Fibroblast of upper back skin (primary cell): ENCODE data around the gene PDE1A.
A peak's percentile ranks its signal among the peaks of the same experiment; 100 is the strongest.
"Not testable (repeated sequence)": the region's sequence is repeated elsewhere in the genome, so short reads cannot be mapped to it uniquely, and the experiment has no call there.

Source experiments
- DNase-seq: peaks from one replicate; pipeline ENCODE4 v3.0.0-alpha.2; 2013

Gene PDE1A

DNA sequence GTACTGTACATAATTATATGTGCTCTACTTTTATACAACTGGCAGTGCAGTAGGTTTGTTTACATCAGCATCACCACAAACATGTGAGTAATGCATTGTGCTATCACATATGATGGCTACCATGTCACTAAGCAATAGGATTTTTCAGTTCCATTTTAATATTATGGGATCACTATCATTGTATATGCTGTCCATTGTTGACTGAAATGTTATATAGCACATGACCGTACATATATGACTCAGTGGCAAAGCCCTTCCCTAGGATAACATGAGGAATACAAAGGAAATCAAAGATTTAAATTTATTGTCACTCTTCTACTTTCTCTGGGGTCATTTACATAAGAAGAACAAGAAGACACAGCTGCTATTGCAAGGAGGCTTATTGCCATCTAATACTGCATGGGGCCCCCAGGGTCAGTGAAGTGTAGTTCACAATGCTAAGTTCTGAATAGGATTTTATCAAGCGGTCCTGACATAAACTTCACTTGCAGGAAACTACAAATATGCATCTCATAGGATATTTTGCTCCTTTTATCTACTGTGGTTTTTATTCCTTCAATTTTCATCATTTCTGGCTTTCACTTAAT, 21.8 kb downstream of the PDE1A start:
- no peak for DNase-seq

DNA sequence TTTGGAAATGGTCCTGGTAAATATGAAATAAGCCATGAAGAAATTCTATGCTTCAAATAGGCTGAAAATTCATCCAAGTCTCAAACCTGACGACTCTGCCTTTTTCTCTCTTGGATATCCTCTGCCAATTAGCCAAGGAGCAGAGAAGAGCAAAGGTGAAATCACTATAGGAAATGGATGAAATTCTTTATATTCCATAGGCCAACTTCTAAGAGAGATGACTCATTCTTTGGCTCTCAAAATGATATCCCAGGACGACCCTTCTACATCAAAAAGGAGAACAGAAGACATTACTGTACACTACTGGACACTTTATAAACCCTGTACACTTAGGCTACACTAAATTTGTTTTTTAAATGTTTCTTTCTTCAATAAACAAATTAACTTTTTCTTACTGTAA, 22.7 kb downstream of the PDE1A start:
- peak; percentile 80 for DNase-seq

DNA sequence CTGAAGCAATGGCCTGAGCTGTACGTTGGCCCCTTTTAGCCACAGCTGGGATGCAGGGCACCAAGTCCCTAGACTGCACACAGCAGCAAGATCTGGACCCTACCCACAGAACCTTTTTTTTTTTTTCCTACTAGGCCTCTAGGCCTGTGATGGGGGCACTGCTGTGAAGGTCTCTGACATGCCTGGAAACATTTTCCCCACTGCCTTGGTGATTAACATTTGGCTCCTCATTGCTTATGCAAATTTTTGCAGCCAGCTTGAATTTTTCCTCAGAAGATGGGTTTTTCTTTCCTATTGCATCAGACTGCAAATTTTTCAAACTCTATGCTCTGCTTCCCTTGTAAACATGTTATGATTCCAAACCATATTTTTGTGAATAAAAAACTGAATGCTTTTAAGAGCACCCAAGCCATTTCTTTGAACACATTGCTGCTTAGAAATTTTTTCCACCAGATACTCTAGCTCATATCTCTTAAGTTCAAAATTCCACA, 33.5 kb downstream of the PDE1A start:
- peak; percentile 21 for DNase-seq

DNA sequence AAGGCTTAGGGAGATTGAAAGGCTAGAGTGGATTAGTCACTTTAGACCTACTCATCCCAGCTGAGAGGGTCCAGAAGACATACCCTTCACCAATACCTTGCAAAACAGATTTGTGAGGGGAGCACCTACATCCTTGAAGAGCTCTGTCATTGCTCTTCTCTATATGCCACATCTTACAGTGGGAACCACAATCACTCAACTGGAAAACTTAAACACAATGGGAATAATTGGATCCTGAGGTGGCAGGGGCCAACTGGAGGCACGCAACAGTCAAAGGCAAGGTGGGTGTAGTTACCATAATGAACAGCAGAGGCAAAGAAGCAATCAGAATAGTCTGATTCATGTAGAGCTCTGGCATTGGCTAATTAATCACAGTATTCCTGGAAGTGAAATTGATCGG, 35.4 kb downstream of the PDE1A start:
- DNase-seq: no peak

DNA sequence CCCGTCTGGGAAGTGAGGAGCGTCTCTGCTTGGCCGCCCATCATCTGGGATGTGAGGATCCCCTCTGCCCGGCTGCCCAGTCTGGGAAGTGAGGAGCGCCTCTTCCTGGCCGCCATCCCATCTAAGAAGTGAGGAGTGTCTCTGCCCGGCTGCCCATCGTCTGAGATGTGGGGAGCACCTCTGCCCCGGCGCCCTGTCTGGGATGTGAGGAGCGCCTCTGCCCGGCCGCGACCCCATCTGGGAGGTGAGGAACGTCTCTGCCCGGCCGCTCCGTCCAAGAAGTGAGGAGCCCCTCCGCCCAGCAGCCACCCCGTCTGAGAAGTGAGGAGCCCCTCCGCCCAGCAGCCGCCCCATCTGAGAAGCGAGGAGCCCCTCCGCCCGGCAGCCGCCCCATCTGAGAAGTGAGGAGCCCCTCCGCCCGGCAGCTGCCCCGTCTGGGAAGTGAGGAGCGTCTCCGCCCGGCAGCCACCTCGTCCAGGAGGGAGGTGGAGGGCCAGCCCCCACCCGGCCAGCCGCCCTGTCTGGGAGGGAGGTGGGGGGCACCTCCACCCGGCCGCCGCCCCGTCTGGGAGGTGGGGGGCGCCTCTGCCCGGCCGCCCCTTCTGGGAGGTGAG, 40.5 kb downstream of the PDE1A start:
- not testable (repeated sequence) for DNase-seq

DNA sequence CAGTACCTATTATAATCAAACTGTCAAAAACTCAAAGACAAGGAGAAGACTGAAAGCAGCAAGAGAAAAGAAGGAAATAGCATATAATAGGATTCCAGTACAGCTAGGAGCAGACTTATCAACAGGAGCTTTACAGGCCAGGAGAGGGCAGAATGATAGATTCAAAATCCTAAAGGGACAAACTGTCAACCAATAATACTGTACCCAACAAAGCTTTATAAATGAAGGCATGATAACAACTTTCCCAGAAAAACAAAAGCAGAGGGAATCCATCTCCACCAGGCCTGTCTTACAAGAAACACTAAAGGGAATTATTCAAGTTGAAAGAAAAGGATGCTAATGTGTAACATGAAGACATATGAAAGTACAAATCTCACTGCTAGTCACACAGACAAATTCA, 42.0 kb downstream of the PDE1A start:
- DNase-seq: no peak

DNA sequence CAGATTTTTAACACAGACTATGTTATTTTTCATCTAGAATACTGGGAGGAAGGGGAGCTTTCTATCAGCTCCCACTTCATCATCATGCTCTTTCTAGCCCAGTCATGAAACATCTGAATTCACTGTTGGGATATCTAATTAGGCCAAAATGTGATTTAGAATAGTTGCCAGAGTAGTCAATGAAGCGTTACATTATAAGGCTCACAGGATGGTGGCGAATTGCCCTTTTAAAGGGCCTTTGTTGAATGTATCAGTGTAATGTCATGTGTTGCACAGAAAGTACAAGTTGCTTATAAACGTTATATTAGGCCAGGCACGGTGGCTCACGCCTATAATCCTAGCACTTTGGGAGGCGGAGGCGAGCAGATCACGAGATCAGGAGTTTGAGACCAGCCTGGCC, 45.6 kb downstream of the PDE1A start:
- no peak for DNase-seq

DNA sequence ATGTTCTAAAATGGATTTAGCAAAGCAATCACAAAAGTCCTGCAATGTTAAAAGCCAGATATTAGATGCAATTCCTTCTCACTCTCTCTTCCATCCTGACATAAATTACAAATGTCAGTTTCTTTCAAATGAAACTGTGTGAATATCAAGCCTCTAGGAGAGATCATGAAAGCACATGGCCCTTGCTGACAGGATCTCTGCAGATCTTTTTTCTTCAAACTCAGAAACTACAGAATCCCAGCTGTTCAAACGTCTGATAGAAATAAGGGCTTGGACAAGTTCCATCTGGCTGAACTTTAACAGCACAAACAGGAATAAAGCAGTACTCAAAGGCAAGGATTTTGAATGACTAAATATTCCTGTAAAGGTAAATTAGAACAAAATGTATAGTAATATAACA, 47.6 kb downstream of the PDE1A start:
- peak; percentile 77 for DNase-seq

DNA sequence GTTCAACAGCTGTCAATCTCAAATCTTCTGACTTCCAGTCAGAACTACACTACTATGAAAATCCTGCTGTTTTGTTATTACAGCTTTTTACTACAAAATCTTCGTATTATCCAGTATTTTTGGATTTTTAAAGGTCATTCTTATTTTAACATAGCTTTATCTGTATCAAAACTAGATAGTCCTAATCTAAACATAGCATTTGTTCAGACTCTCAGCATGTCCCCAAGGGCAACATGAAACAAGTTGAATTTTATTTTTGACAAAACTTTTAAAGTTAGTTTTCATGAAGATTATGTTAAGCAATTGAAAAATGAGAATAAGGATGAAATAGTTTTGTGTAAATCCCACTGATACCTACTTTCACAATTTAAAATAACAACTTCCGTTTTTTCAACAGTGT, 48.1 kb downstream of the PDE1A start:
- no peak for DNase-seq

DNA sequence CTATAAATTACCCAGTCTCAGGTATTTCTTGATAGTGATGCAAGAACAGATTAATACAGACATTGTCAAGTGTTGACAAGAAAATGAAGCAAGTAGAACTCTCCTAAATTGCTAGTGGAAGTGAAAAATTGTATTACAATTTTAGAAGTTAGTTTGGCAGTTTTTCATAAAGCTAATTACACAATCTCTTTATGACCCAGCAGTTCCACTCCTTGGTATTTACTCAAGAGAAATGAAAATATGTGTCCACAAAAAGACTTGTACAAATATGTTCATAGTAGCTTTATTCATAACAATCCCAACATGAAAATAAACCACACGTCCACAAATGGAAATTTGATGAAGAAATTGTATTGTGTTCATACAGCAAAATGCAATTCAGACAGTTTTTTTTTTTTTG, 49.4 kb downstream of the PDE1A start:
- DNase-seq: no peak

DNA sequence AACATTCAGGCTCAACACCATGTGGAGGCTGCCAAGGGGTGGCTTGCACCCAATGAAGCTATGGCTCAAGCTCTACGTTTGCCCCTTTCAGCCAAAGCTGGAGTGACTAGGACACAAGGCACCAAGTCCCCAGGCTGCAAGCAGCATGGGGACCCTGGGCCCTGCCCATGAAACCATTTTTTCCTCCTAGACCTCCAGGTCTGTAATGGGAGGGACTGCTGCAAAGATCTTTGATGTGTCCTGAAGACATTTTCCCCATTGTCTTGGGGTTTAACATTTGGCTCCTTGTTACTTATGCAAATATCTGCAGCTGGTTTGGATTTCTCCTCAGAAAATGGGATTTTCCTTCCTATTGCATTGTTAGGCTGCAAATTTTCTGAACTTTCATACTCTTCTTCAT, 51.0 kb downstream of the PDE1A start:
- DNase-seq: no peak

DNA sequence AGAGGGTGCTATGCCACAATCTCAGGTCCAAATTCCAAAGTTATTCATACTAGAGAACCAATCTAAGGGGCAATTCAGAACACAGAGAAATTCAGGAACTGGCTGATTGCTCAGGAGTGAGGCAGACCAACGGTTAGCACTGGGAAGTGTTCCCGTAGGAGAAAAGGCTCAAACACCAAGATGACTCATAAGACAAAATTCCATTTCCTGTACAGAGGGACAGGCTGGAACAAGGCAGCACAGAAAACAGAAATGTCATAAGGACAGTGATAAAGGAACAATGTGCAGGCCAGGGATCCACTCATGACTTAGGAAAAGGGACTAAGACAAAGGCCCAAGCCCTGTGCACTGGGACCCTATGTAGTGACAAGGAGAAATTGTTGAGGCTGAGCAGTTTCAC, 54.2 kb downstream of the PDE1A start:
- peak; percentile 89 for DNase-seq

DNA sequence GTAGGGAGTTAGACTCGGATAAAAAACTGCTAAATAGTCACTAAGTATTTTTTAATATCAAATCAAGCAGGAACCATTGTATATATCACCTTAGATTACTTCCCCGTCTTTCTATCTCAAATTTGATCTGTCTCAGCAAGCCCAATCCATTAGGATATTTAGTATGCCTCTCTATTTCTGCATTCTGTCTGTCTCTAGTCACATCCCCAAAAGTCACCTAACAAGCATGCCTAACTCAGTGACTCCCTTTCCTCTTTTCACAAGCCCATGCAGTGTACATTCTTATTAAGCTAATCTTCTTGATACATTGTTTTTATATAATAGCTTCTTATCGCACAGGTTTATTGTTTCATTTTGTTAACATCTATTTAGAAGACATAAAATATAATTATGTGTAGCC, 57.8 kb downstream of the PDE1A start:
- DNase-seq: no peak

DNA sequence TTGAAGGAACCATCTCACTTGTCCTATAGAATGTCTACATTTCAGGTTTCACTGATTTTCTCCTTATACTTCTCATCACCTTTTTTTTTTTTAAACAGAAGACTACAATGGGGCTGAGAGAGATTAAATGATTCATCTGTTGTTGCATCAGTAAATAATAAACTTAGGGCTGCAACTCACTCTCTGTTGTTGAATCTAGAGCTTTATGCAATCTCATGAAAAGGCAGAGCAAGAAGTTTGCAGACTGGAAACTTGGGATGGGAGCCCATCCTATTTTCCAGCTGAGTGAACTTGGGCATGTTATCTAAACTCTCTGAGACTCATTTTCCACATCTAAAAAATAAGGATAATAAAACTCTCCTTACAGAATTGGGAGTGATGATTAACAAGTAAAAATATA, 58.4 kb downstream of the PDE1A start:
- peak; percentile 38 for DNase-seq

DNA sequence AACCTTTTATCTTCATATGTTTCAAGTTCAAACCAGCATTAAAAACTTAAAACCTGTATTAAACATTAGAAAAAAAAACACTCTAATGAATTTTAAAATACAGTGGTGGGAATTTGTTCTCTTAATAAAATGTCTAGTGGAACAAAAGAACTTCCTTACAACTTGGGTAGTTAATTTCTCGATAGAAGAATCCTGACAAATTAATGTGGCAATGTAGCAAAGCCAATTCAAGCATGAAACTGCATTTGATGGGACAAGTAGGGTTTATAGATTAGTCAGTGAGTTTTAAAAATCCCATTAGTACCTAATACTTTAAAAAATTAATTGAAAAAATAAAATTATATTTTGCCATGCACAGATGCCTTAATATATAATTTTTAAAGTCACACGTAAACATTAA, 59.4 kb downstream of the PDE1A start:
- no peak for DNase-seq

DNA sequence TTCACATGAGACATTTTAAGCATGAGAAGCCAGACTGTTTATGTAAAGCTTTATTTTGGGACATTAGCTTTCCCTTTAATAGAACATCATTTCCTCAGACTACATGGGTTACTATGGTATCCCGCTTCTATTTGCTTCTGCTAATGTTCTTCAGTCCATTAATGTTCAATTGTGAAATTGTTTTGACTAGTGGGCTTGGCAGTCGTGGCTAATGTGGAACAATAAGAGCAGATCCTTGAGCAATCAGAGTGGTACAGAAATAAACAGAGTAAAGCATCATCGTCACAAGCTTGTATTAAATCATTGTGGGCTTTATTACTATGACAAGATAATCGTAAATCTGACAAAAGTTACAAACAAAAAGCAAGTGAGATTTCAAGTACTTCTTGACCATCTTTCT, 60.2 kb downstream of the PDE1A start:
- DNase-seq: peak; percentile 49

DNA sequence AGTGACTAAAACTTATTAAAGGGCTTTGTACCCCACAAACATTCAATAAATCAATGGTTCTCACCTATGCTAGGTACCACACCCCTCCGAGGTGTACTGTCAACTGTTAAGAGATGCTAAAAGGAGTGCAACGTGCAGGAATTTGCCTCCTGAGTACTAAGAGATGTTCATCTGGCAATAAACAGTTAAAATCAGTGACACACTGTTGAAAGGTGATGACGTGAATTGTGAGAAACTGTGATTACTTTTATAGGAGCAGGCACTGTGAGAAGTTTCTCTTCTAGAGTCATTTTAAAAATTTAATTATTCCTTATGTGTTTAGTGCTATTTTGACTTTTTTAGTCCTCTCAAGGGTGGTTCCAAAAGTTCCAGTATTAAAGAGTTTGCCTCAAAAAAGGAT, 61.0 kb downstream of the PDE1A start:
- no peak for DNase-seq

DNA sequence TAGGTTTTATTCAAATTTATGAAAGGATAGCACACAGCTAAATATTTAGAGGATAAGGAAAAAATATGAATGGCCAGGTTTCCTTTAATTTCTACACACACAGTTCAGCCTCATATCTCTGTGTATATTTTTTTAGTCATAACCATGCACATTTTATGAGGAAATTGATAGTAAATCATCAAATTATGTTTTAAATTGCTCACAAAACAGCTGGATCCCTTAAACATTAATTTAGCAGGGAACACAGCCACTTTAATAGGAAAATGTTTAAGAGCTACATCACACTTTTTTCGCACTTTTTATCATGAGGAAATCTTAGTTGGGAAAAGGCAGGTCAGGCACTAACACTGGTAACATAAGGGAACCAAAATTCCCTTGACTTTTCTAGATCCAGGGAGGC, 65.4 kb downstream of the PDE1A start:
- DNase-seq: no peak

DNA sequence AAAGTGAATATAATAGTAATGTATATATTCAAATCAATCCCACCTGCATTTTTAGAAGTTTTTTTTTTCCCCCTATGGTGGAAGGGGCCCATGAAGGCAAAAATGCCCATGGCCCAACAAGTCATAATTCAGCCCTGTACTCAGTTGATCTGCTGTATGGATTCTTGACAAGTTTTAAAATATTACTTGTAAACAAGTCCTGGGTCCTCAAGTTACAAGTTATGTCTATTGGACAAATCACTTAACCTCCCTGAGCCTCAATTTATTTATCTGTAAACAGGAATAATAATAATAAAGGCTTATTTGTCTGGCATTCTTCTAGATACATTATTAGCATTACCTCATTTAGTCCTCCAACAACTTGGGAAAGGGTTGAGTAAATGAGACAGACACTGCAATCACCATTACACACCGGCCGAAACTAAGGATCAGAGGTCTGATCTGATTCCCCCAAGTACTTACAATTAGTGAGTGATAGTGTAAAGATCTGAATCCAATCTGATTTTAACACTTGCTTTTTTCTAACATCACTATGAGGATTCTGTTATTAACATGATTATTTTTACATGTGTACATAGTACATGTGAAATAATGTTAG, 66.1 kb downstream of the PDE1A start:
- no peak for DNase-seq

DNA sequence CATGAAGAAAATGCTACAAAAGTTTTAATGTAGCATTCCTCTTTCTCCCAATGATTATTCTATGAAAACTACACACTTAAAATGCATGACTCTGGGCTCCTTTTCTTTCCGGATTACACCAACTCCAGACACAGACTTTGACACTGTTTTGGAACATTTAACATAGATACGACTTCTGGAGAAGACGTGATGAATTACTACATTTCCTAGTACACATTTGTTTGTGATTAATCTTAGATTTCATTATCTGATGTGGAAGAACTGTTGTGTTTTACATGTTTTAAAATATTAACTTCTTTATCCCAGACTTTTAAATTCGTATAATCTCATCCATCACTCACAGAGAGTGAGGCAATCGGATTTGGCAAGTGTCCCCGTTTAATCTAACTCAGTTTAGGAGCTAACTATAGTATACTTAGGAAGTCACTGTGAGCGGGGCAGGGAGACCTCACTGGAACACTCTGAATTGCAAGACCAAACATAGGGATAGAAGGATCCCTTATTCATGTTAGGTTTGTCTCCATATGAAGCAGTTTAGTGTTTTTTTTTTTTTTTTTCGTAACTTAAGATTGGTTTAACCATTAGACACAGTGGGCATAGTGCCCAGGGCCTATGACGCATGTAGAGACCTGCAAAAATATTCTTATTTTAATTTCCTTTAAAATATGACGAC, 66.7 kb downstream of the PDE1A start:
- peak; percentile 73 for DNase-seq

DNA sequence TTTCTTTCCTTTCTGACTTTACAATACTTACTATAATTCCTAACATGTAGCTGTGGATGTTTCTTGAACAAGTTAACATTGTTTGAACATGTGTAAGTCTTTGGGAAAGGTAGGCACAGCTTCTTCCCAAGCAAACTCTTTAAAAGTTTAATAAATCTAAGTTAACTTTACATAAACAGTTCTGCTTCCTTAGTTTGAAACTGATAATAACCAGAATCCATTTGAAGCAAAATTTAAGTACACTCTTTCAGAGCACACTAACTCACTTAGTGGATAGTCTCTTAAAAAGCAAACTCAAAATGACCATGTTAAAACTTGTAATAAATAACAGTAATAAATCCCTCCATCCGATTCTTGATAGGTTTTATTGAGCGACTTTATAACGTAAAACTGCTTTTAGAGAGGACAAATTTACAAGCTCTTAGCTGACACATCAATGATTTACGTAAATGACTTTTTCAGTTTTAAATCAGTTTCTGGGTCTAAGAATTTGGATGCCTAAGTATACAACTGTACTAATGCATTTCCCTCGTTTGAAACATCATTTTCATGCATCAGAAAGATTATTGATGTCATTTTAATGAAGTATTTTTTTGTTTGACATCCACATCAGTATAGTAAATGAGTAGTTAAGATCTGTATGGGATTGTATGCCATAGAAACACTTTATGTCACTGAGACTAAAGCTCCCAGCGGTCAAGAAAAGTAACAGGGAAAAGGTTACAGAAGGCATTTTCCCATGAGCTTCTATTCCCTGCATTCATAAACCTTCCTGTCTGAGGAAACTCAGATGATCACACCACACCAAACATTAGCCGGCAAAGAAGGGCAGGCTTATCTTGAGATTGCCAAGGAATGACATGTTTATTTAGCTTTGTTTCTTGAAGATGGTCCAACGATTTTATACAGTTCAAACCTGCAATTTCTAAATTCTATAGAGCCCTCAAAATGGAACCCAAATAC, 67.5 kb downstream of the PDE1A start:
- peak; percentile 22 for DNase-seq

DNA sequence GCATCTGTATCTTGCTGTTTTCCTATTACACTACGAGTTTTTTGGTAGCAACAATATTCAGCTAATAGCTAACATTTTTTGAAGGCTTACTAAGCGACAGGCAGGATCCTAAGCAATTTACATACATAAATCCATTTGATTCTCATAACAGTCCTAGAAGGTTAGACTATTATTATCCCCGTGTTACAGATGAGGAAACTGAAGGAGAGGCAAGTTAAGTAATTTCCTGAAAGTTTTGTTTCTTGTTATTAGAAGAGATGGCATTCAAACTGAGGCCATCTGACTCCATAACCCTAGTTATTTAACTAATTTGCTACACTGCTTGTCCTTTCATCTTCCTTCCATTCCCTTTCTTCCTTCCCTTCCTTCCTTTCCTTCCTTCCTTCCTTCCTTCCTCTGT, 68.2 kb downstream of the PDE1A start:
- DNase-seq: no peak

DNA sequence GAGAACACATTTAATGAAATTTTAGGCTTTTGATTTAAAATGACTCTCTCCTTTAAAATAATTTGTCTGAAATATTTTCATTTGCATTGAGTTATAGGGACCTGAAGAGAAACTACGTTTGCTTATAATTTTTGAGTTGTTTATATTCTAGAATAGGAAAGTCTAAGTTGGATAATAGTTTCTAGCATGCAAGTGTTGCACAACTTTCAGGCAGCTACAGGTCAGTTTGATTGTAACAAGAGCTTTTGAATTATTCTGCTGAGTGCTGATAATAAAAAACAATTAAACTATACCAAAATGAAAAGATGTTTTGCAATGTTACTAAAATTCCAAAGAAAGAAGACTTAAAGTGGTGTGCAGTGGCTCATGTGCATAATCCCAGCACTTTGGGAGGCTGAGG, 71.0 kb downstream of the PDE1A start:
- DNase-seq: no peak
